BLaER1 (cell line): ENCODE data around the gene ITGA6.
"Not testable (repeated sequence)": the region's sequence is repeated elsewhere in the genome, so short reads cannot be mapped to it uniquely, and the experiment has no call there.

Source experiments
- H3K27ac ChIP-seq: shearing (Covaris generic); formaldehyde crosslinking; 2 replicates; pipeline ENCODE4 v1.8.1; 2022
- H3K27me3 ChIP-seq: shearing (Covaris generic); formaldehyde crosslinking; 2 replicates; pipeline ENCODE4 v1.8.1; 2022
- H3K36me3 ChIP-seq: shearing (Covaris generic); formaldehyde crosslinking; 2 replicates; pipeline ENCODE4 v1.8.1; 2022
- H3K4me1 ChIP-seq: shearing (Covaris generic); formaldehyde crosslinking; 2 replicates; pipeline ENCODE4 v1.8.1; 2022
- H3K4me2 ChIP-seq: shearing (Covaris generic); formaldehyde crosslinking; 2 replicates; pipeline ENCODE4 v1.8.1; 2022
- H3K4me3 ChIP-seq: shearing (Covaris generic); formaldehyde crosslinking; 2 replicates; pipeline ENCODE4 v1.8.1; 2022
- H3K9ac ChIP-seq: shearing (Covaris generic); formaldehyde crosslinking; 2 replicates; pipeline ENCODE4 v1.8.1; 2022
- H3K9me3 ChIP-seq: shearing (Covaris generic); formaldehyde crosslinking; 2 replicates; pipeline ENCODE4 v1.8.1; 2022
- H4K20me1 ChIP-seq: shearing (Covaris generic); formaldehyde crosslinking; 2 replicates; pipeline ENCODE4 v1.8.1; 2022
- Cebpa-rat ChIP-seq: shearing (Covaris generic); IDR thresholded peaks from 2 replicates; pipeline ENCODE4 v1.8.1; 2022

ITGA6 gene

DNA sequence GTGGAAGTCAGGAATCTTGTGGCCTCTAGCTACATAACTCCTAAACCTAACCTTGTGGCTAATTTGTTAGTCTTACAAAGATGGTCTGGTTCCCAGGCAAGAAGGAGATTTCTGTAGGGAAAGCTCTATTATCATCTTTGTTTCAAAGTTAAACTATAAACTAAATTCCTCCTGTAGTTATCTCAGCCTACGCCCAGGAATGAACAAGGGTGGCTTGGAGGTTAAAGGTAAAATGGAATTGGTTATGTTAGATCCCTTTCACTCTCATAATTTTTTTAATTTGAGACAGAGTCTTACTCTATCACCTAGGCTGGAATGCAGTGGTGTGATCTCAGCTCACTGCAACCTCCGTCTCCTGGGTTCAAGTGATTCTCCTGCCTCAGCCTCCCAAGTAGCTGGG lies 103.9 kb downstream of the ITGA6 start:
- peaks cover 68% of the 10 kb centered on the region for H3K36me3 ChIP-seq
- H4K20me1 ChIP-seq, result no peaks in the 10 kb centered on the region
- H3K4me2 ChIP-seq, result no peak overlapping the region
- no peak overlapping the region for H3K9ac ChIP-seq
- no peak overlapping the region for H3K27ac ChIP-seq
- peaks cover 79% of the 10 kb centered on the region for H3K9me3 ChIP-seq
- no peak for TF ChIP-seq Cebpa-rat
- H3K27me3 ChIP-seq, result no peaks in the 10 kb centered on the region
- H3K4me3 ChIP-seq, result no peak overlapping the region
- H3K4me1 ChIP-seq, result no peaks in the 10 kb centered on the region

DNA sequence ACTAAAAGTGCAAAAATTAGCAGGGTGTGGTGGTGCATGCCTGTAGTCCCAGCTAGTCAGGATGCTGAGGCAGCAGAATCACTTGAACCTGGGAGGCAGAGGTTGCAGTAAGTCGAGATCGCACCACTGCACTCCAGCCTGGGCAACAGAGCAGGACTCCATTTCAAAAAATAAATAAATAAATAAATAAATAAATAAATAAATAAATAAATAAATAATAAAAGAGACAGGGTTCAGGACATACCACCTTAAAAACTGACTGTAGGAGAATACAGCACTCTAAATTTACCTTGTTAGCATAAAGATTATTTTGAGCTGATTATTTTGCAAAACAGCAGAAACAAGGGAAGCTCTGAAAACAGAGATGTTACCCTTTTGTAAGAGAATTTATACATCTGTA lies 105.1 kb downstream of the ITGA6 start:
- not testable (repeated sequence) for H4K20me1 ChIP-seq, H3K27ac ChIP-seq
- peaks cover 80% of the 10 kb centered on the region for H3K9me3 ChIP-seq

DNA sequence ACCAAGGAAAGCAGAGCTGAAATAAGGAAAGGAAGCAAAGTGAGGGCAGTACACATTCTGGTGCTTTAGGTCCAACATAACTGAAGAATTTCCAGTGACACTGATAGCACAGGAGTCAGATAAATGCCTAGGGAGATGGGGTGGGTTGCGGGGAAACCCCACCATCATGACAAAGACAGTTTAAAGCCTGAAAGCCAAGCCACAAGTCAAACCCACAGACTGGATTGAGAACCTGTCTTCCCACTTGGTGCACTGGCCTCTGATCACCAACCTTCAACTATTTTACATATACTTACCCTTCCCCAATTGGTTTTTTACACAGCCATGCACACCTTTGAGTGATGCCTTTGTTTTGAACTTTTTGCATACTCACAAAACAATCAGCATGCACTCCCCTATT lies 106.3 kb downstream of the ITGA6 start:
- Histone ChIP-seq H3K4me2 (no peak overlapping the region), H3K36me3 (peaks cover 74% of the 10 kb centered on the region), H3K4me3 (no peak overlapping the region; the same call in 1 of the 2 replicates), H3K9me3 (peaks cover 93% of the 10 kb centered on the region), H3K27me3 (no peaks in the 10 kb centered on the region), H3K4me1 (no peaks in the 10 kb centered on the region), H3K9ac (no peak overlapping the region), H3K27ac (no peak overlapping the region), H4K20me1 (no peaks in the 10 kb centered on the region)
- no peak for TF ChIP-seq Cebpa-rat

More for the DNA sequence above, 105.1 kb downstream of the ITGA6 start:
- H3K4me2 ChIP-seq, H3K4me1 ChIP-seq, H3K27me3 ChIP-seq, H3K9ac ChIP-seq, H3K4me3 ChIP-seq: not testable (repeated sequence)
- peaks cover 72% of the 10 kb centered on the region for H3K36me3 ChIP-seq

DNA sequence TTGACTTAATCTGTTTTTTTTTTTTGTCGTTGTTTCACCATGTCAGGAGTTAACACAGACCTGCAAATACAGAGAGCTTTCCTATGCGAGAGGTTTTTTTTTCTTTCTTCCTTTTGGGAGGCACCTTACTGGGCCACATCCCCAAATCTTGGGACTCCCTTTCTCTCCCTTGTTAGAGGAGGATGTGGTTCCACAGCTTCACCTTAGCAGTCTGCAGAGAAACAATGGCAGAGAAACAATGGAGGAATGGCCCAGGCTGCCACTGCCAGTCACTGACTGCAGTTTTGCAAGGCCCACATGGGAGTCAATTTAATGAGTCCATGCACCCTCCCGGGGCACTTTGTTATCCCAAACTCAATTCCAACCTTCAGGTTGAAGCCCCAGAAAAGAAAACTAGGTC lies 107.7 kb downstream of the ITGA6 start:
- TF ChIP-seq Cebpa-rat, result no peak
- H4K20me1 ChIP-seq, result no peaks in the 10 kb centered on the region
- peaks cover 100% of the 10 kb centered on the region for H3K9me3 ChIP-seq
- no peaks in the 10 kb centered on the region for H3K27me3 ChIP-seq
- H3K27ac ChIP-seq, result no peak overlapping the region
- no peaks in the 10 kb centered on the region for H3K4me1 ChIP-seq
- no peak overlapping the region for H3K9ac ChIP-seq
- no peak overlapping the region for H3K4me2 ChIP-seq
- H3K4me3 ChIP-seq, result 0 out of 2 replicates have a peak overlapping the region, but pooled peaks have one; percentile 3
- peaks cover 83% of the 10 kb centered on the region for H3K36me3 ChIP-seq

DNA sequence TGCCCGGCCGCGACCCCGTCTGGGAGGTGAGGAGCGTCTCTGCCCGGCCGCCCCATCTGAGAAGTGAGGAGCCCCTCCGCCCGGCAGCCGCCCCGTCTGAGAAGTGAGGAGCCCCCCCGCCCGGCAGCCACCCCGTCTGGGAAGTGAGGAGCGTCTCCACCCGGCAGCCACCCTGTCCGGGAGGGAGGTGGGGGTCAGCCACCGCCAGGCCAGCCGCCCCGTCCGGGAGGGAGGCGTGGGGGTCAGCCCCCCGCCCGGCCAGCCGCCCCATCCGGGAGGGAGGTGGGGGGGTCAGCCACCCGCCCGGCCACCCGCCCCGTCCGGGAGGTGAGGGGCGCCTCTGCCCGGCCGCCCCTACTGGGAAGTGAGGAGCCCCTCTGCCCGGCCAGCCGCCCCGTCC lies 110.5 kb downstream of the ITGA6 start:
- H3K36me3 ChIP-seq, result peaks cover 75% of the 10 kb centered on the region
- H3K4me2 ChIP-seq, H3K4me1 ChIP-seq, H3K4me3 ChIP-seq, H3K27ac ChIP-seq, H3K9ac ChIP-seq, H3K27me3 ChIP-seq, H4K20me1 ChIP-seq: not testable (repeated sequence)
- peaks cover 100% of the 10 kb centered on the region for H3K9me3 ChIP-seq

DNA sequence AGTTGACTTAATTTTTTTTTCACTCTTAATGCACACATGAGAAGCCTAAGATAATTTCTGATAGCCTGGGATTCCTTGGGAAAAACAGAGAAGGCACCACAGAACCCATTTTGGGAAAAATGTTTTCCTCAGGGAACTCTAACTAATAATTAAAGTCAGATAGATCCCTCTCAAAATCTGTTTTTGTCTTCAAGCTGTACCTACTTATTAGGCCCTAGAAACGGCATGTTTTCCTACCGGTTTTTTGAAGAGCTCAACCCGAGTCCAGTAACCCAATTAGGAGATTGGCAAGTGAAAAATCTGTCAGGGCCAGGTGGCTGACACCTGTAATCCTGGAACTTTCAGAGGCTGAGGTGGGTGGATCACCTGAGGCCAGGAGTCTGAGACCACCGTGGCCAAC lies 112.4 kb downstream of the ITGA6 start:
- Histone ChIP-seq H3K9me3 (peaks cover 100% of the 10 kb centered on the region), H3K4me2 (no peak overlapping the region), H3K9ac (no peak overlapping the region), H3K4me3 (no peak overlapping the region), H3K27ac (no peak overlapping the region), H3K27me3 (no peaks in the 10 kb centered on the region), H3K36me3 (peaks cover 74% of the 10 kb centered on the region), H4K20me1 (no peaks in the 10 kb centered on the region), H3K4me1 (no peaks in the 10 kb centered on the region)
- no peak for TF ChIP-seq Cebpa-rat

DNA sequence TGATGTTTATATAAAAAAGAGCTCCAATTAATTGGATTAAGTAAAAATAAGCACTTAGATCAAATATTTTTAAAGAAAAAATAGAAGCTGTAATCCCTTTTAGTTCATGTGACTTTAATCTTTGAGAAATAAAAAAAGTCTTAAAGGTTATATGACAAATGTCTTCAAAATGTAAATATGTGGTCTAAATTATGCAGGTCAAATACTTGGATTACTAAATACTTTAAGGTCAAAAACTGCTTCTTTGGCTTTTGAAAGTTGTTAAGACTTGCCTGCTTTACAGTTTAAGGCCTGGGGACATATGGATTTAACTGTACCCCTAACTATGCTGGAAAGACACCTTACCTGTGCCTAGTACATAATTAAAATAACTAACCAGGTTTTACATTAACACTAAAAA lies 113.0 kb downstream of the ITGA6 start:
- Histone ChIP-seq H4K20me1 (no peaks in the 10 kb centered on the region), H3K9me3 (peaks cover 100% of the 10 kb centered on the region), H3K4me2 (no peak overlapping the region), H3K4me3 (no peak overlapping the region), H3K9ac (no peak overlapping the region), H3K36me3 (peaks cover 67% of the 10 kb centered on the region), H3K27ac (no peak overlapping the region), H3K4me1 (no peaks in the 10 kb centered on the region), H3K27me3 (no peaks in the 10 kb centered on the region)
- no peak for TF ChIP-seq Cebpa-rat

DNA sequence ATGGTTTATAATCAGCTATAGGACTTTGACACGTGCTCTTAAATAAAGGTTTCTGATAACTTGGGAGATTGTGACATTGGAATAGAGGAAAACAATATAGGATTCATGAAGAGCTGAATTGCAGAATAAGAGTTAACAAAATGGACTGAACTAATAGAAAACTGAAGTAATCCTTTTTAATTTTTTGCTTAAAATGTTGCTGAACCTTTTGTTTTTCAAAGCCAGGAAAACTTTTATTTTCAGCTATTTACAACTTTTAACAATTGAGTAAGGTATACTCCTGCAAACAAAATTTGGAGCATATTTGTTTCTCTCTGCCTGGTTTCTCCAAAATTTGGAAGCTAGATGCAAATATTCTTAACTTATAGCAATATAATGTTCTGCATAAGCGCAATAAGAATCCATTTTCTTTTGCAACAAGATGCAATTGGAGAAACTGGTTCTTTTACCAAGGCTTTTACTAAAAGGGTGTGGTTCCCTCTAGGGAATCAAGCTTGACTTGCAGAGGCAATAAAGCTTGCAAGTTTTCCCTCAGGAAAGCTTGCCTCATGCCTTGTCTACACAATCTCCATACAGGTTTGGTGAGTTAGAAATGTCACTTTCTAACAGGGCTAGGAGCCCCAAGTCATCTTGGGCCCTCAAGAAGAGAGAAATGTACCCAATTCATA lies 118.2 kb downstream of the ITGA6 start:
- no peaks in the 10 kb centered on the region for H3K27me3 ChIP-seq
- peaks cover 4% of the 10 kb centered on the region; the same call in 1 of the 2 replicates for H3K4me1 ChIP-seq
- peaks cover 91% of the 10 kb centered on the region for H3K9me3 ChIP-seq
- no peak overlapping the region for H3K4me3 ChIP-seq
- H3K9ac ChIP-seq, result no peak overlapping the region
- no peak overlapping the region for H3K4me2 ChIP-seq
- no peak overlapping the region for H3K27ac ChIP-seq
- no peaks in the 10 kb centered on the region for H4K20me1 ChIP-seq
- no peak for TF ChIP-seq Cebpa-rat
- H3K36me3 ChIP-seq, result peaks cover 75% of the 10 kb centered on the region

DNA sequence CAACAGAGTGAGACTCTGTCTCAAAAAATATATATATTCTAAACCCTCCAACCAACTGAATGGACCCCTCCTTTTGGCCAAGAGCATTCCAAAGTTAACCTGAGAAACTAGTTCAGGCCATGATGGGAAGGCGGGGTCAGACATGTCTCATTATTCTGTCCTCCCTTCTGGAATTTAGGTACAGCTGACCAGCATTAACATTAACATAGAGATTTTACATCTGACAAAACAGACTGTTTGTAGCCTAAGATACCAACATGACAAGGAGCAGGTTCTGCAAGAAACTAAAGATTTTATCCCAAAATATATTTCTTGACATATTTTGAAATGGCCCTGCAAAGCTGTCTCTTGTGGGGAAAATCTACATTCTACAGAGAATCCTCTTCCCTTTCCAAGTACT lies 121.7 kb downstream of the ITGA6 start:
- no peak for TF ChIP-seq Cebpa-rat
- H3K27ac ChIP-seq, result no peak overlapping the region
- no peaks in the 10 kb centered on the region for H4K20me1 ChIP-seq
- H3K4me1 ChIP-seq, result peaks cover 14% of the 10 kb centered on the region; the same call in 1 of the 2 replicates
- no peaks in the 10 kb centered on the region for H3K27me3 ChIP-seq
- H3K9me3 ChIP-seq, result peaks cover 55% of the 10 kb centered on the region
- no peak overlapping the region for H3K9ac ChIP-seq
- H3K4me2 ChIP-seq, result no peak overlapping the region
- H3K4me3 ChIP-seq, result no peak overlapping the region
- peaks cover 63% of the 10 kb centered on the region for H3K36me3 ChIP-seq

DNA sequence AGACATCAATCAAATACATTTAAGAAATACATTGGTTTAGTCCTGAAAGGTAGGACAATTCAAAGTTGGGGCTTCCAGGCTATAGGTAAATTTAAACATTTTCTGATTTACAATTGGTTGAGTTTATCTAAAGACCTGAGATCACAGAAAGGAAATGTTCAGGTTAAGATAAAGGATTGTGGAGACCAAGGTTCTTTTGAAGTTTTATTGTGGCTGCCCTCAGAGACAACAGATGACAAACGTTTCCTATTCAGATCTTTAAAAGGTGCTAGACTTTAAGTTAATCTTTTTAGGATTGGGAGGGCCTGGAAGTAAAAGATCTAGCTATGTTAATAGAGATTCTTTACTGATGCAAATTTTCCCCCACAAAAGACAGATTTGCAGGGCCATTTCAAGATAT lies 122.4 kb downstream of the ITGA6 start:
- H3K27me3 ChIP-seq, H3K9ac ChIP-seq, H3K4me3 ChIP-seq, H3K4me2 ChIP-seq, H4K20me1 ChIP-seq, H3K27ac ChIP-seq: not testable (repeated sequence)
- H3K36me3 ChIP-seq, result peaks cover 58% of the 10 kb centered on the region
- H3K4me1 ChIP-seq, result peaks cover 21% of the 10 kb centered on the region
- peaks cover 49% of the 10 kb centered on the region for H3K9me3 ChIP-seq

DNA sequence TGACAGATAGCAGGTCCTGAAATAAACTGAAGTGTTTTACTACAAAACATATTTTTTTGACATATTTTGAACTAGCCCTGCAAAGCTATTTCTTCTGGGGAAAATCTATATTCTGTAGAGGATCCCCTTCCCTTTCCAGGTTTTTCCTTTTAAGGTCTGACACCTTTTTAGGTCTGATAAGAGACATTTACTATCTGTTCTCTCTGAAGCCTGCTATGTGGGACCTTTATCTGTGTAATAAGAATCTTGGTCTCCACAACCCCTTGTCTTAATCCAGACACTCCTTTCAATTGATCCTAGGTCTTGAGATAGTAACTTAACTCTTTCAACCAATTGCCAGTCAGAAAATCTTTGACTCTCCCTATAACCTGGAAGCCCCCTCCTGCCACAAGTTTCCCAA lies 123.0 kb downstream of the ITGA6 start:
- H3K27ac ChIP-seq, result no peak overlapping the region
- no peaks in the 10 kb centered on the region for H4K20me1 ChIP-seq
- no peak overlapping the region for H3K4me2 ChIP-seq
- H3K36me3 ChIP-seq, result peaks cover 58% of the 10 kb centered on the region
- no peaks in the 10 kb centered on the region for H3K27me3 ChIP-seq
- H3K9ac ChIP-seq, result no peak overlapping the region
- H3K4me1 ChIP-seq, result peaks cover 26% of the 10 kb centered on the region
- peaks cover 43% of the 10 kb centered on the region for H3K9me3 ChIP-seq
- TF ChIP-seq Cebpa-rat, result no peak
- H3K4me3 ChIP-seq, result no peak overlapping the region
